Measurements from ENCODE around the gene PTPRJ. TPM values are rescaled to one million over a fixed set of nuclear protein-coding genes. Genes with fewer than 3 reads are reported as not detected.
A peak's percentile ranks its signal among the peaks of the same experiment; 100 is the strongest.

Gene PTPRJ
- total and polyA plus RNA-seq, 2 donors (not counting 1 experiment from before 2014, with no cell fraction given) = 11.2 to 20.0 TPM

DNA sequence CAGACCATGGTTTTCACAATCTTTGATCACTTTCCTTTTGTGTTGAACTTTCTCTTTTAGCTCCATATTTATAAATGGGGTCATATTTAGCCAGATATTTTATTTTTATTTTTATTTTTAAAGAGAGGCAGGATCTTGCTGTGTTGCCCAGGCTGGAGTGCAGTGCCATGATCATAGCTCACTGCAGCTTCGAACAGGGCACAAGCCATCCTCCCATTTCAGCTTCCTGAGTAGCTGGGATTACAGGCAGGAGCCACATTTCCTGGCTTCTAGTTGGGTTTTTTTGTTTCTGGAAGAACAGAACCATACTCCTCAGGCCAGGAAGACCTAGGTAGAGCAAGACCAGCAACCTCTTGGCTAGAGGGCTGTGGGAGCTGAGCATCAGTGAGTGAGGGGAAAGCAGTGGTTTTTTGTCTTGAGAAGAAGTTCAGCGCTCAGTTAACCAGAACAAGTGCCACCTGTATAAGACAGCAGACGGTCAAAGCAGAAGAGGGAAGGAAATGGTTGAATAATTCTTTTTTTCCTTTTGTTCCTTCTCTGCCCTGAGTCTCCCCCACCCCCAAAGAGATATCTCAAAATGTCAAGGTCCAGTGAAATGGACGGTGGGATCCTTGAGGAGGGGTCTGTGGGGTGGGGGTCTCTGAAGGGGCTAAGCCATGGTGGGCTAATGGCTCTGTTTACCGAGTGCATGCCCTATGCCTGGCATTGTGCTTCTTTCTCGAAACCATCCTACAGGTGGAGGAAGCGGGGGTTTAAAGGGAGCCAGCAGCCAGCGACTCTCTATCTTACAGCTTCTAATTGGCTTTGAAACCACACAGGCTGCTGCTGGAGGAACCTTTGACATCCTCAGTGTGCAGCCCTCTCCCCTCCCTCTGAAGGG, 63.0 kb downstream of the PTPRJ start:
- H4K20me1 ChIP-seq (ENCODE audit: control insufficient read depth, insufficient read depth, low read length, poor library complexity, severe bottlenecking) = peaks cover 39% of the 10 kb centered on the region
- ATAC-seq (ENCODE audit: low read depth) (peak; percentile 76), DNase-seq (peak; percentile 67)
- POLR2A ChIA-PET = interaction anchor here (0.9 to 1.3 kb wide), 2 partner anchors 9 to 36 kb away, joined by 3 to 4 read pairs; no protein-coding TSS in a partner anchor
- TF ChIP-seq, protein P1, sequence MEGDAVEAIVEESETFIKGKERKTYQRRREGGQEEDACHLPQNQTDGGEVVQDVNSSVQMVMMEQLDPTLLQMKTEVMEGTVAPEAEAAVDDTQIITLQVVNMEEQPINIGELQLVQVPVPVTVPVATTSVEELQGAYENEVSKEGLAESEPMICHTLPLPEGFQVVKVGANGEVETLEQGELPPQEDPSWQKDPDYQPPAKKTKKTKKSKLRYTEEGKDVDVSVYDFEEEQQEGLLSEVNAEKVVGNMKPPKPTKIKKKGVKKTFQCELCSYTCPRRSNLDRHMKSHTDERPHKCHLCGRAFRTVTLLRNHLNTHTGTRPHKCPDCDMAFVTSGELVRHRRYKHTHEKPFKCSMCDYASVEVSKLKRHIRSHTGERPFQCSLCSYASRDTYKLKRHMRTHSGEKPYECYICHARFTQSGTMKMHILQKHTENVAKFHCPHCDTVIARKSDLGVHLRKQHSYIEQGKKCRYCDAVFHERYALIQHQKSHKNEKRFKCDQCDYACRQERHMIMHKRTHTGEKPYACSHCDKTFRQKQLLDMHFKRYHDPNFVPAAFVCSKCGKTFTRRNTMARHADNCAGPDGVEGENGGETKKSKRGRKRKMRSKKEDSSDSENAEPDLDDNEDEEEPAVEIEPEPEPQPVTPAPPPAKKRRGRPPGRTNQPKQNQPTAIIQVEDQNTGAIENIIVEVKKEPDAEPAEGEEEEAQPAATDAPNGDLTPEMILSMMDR (IDR thresholded peaks at IDR 0.05) = no peak
- TF ChIP-seq EZH2 (IDR thresholded peaks at IDR 0.05; ENCODE audit: borderline replicate concordance, insufficient read depth, low read depth, low read length, poor library complexity, severe bottlenecking) = no peak
- no peaks in the 10 kb centered on the region for H3K9me3 ChIP-seq (ENCODE audit: control extremely low read depth in 1 of 3, control insufficient read depth in 2 of 3, insufficient read depth in 1 of 3, low read length in 2 of 3)
- 6% methylated on average over 5 of the region's 8 CpGs for WGBS (ENCODE audit: insufficient coverage)
- peaks cover 72% of the 10 kb centered on the region for H3K79me2 ChIP-seq (ENCODE audit: control insufficient read depth, insufficient read depth, low read length)
- H3K4me1 ChIP-seq (ENCODE audit: control insufficient read depth in 2 of 2, insufficient read depth in 2 of 2, low read length in 2 of 2) = peaks cover 43 to 65% of the 10 kb centered on the region in 2 donors
- peak overlapping the region; percentile 57 to 71 for H3K27ac ChIP-seq (ENCODE audit: low read length in 2 of 2)
- H3K9me3 Mint-ChIP-seq (ENCODE audit: insufficient read depth) = no peaks in the 10 kb centered on the region
- H3K4me1 Mint-ChIP-seq = peaks cover 64% of the 10 kb centered on the region
- CTCF ChIA-PET = interaction anchor here (0.9 to 2.3 kb wide), 7 partner anchors 9 to 189 kb away, joined by 3 to 9 read pairs (median 4); no protein-coding TSS in a partner anchor
- peak overlapping the region; percentile 64 for H3K4me3 Mint-ChIP-seq
- no peak overlapping the region for H2AFZ ChIP-seq (ENCODE audit: insufficient read depth, low read depth, low read length, poor library complexity, severe bottlenecking)
- peak overlapping the region; percentile 77 for H3K4me2 ChIP-seq (replicated peaks; ENCODE audit: low read depth, low read length, poor library complexity, severe bottlenecking)
- H3K27me3 Mint-ChIP-seq = no peaks in the 10 kb centered on the region
- peak overlapping the region in 4 of 5 experiments; percentile 12 to 44 (median 16) for H3K4me3 ChIP-seq (ENCODE audit: control extremely low read depth in 1 of 5, extremely low read depth in 1 of 5, insufficient read depth in 1 of 5, low read depth in 2 of 5, low read length in 4 of 5)
- H3K9ac ChIP-seq (ENCODE audit: low read length) = peak overlapping the region; percentile 38
- H3K36me3 ChIP-seq (replicated peaks in 1 of 2; ENCODE audit: control extremely low read depth in 1 of 2, control insufficient read depth in 1 of 2, extremely low read depth in 1 of 2, insufficient read depth in 2 of 2, low read length in 1 of 2) = peaks cover 0 to 6% of the 10 kb centered on the region in 2 experiments
- intact Hi-C loops (cut with micrococcal nuclease) = loop anchor here (1.0 to 5.0 kb wide), 3 partner anchors 9 to 41 kb away; no protein-coding TSS in a partner anchor
- no peaks in the 10 kb centered on the region for H3K27me3 ChIP-seq (replicated peaks in 1 of 4; ENCODE audit: control extremely low read depth in 1 of 4, control insufficient read depth in 3 of 4, insufficient read depth in 4 of 4, low read length in 3 of 4)
- peak overlapping the region; percentile 72 for H3K27ac Mint-ChIP-seq
